Stimulated activated naive CD8-positive, alpha-beta T cell treated with anti-CD3 and anti-CD28 coated beads, Interleukin-15, Interleukin-2, amounts not matched to agents 100 ng/mL and 50 ng/mL, for 24 hours (primary cell): ENCODE results near the gene CDC42EP5.
A peak's percentile ranks its signal among the peaks of the same experiment; 100 is the strongest.

ENCODE experiments used
- H3K27ac Mint-ChIP-seq: one replicate; pipeline ENCODE4 v1.8.0; 2021; ENCODE audit warnings: mild to moderate bottlenecking, mixed read lengths
- H3K27me3 Mint-ChIP-seq: one replicate; pipeline ENCODE4 v1.8.0; 2021; ENCODE audit warnings: mixed read lengths
- H3K36me3 Mint-ChIP-seq: one replicate; pipeline ENCODE4 v1.8.0; 2021; ENCODE audit warnings: low read depth, mixed read lengths
- H3K4me1 Mint-ChIP-seq: one replicate; pipeline ENCODE4 v1.8.0; 2021; ENCODE audit warnings: low read depth, mixed read lengths
- H3K4me3 Mint-ChIP-seq: one replicate; pipeline ENCODE4 v1.8.0; 2021; ENCODE audit warnings: mild to moderate bottlenecking, mixed read lengths
- H3K9me3 Mint-ChIP-seq: one replicate; pipeline ENCODE4 v1.8.0; 2021; ENCODE audit warnings: mixed read lengths

The CDC42EP5 gene

DNA sequence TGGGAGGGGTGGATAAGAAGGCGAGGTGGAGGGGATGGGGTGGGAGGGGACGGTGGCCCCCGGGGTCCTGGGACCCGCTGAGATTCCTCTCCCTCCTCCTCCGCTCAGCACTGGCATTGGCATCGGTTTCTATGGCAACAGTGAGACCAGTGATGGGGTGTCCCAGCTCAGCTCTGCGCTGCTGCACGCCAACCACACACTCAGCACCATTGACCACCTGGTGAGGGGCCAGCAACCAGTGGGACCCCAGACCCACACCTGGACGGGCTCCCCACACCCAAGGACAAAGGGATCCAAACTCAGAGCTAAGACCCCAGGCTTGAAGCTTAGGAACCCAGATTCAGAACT, 52.0 kb downstream of the CDC42EP5 start:
- Mint-ChIP-seq H3K9me3 (no peaks in the 10 kb centered on the region), H3K27me3 (peaks cover 30% of the 10 kb centered on the region), H3K36me3 (no peaks in the 10 kb centered on the region), H3K4me1 (peaks cover 17% of the 10 kb centered on the region), H3K27ac (no peak overlapping the region), H3K4me3 (no peak overlapping the region)

DNA sequence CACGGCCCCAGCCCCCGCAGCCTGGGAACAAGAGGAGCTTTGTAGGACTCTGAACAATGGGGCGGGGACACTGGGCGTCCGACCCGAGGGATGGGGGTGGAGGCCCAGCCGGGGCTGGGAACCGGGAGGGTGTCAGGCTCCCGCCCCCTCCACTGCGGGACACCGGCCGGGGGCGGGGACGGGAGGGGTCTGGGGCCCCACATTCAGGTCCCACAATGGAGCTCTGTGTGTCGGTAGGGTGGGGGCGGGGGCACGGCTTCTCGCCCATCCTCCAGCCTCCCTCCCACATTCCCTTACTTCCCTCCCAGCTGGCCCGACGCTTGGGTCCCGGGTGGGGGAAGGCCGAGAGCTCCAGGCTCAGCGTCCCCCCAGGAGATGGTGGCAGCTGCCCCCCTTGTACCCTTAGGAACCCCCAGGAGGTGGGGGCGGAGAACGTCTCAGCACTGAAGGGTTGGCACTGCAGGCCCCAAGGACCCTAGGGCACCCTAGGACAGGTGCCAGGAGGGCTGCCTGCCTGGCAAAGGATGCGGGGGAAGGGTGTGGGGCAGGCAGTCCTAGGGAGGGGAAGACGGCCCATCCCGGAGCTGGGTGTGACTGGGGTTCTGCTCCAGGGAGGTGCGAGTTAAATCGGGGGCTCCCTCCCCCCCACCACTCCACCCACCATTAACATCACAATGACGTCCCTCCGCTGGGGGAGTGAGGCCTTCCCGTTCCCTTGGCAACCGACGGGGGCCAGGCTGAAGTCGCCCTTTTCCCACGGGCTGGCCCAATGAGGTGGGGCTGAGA, 52.5 kb downstream of the CDC42EP5 start:
- Mint-ChIP-seq H3K4me1 (peaks cover 20% of the 10 kb centered on the region), H3K27me3 (peaks cover 31% of the 10 kb centered on the region), H3K9me3 (no peaks in the 10 kb centered on the region), H3K36me3 (no peaks in the 10 kb centered on the region), H3K4me3 (no peak overlapping the region), H3K27ac (no peak overlapping the region)

DNA sequence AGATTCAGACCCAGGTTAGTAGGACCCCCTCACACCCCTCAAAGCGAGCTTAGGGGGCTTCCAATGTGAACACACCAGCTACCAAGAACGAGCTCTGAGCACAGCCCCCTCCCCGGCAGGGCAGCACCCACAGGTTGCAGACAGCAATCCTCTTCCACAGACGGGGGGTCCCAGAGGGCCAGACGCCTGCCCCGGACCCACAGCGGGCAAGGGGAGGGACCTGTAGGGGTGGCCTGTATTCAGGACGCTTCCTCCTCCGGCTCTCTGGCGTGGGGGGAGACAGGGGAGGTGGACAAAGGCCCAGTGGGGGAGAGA, 53.1 kb downstream of the CDC42EP5 start:
- no peaks in the 10 kb centered on the region for H3K9me3 Mint-ChIP-seq
- no peak overlapping the region for H3K4me3 Mint-ChIP-seq
- no peak overlapping the region for H3K27ac Mint-ChIP-seq
- peaks cover 20% of the 10 kb centered on the region for H3K4me1 Mint-ChIP-seq
- H3K36me3 Mint-ChIP-seq = no peaks in the 10 kb centered on the region
- H3K27me3 Mint-ChIP-seq = peaks cover 28% of the 10 kb centered on the region

DNA sequence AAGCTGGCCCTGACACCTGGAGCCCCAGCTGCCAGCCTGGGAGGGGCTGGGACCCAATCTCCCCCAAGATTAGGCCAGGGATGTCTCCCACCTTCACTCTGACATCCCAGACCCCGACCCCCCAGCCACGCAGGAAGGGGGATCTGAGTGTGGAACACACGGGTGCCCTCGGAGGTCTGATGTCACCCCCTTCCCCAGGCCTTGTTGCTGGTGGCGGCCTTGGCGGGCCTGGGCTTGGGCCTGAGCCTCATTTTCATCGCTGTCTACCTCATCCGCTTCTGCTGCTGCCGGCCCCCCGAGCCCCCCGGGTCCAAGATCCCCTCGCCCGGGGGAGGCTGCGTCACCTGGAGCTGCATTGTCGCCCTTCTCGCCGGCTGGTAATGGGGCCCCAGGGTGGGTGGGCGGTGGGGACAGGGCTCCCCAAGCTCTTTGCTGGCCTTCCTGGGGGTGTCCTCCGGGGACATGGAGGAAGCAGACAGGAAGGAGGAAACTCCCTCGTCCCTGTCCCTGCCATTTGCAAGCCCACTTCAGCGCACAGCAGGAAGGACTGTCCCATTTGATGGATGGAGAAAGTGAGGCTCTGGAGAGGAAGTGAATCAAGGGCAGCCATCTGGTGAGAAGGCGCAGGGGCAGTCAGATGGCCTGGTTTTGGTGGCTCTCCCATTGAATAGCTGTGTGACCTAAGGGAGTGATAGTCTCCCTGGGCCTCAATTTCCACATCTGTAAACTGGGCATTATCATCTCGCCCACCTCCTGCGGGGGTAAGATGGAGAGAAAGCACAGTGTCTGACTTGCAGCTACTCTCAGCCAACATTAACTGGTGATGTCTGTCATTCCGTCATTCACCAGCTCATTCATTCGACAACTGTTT, 53.9 kb downstream of the CDC42EP5 start:
- H3K36me3 Mint-ChIP-seq = no peaks in the 10 kb centered on the region
- H3K9me3 Mint-ChIP-seq = no peaks in the 10 kb centered on the region
- H3K4me1 Mint-ChIP-seq = peaks cover 20% of the 10 kb centered on the region
- no peak overlapping the region for H3K4me3 Mint-ChIP-seq
- no peak overlapping the region for H3K27ac Mint-ChIP-seq
- peaks cover 34% of the 10 kb centered on the region for H3K27me3 Mint-ChIP-seq

DNA sequence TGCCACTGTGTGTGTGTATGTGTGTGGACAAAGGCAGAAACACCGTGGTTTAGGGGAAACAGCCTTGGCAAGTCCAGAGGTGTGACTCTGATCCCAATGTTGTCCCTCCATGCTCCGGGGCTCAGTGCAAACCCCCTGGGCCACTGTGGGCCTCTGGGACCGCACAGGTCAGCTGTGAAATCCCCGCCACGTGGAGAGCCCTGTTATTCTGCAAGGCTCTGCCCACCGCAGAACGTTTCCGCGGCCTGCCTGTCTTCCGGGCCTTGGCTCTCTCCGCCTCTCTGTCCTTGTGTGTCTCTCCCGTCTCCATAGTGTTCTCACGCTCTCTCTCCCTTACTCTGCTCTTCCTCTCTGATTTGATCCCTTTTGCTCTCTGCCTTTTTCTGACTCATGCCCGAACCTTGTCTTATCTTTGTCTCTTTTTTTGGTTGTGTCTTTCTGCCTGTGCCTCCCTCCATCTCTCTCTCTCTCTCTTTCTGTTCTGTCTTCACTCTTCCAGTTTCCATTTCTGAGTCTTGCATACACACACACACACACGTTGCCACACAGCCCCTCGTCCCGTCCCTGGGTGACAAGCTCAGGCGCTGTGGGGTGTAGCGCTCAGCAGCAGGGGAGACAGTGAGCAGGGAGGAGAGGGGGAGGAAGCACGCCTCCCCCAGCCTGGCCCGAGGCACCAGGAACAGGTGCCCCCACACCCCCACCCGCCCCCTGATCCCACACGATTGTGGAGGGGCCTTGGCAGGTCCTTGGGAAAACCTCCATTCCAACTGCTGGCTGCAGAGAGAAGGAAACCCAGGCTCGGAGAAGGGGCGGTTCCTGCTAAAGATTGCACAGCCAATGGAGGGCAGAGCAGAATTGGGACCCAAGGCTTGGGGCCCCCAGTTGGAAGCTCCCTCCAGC, 54.8 kb downstream of the CDC42EP5 start:
- Mint-ChIP-seq H3K36me3 (no peaks in the 10 kb centered on the region), H3K27ac (peak overlapping the region; percentile 64), H3K27me3 (peaks cover 36% of the 10 kb centered on the region), H3K4me1 (peaks cover 20% of the 10 kb centered on the region), H3K9me3 (no peaks in the 10 kb centered on the region), H3K4me3 (peak overlapping the region; percentile 51)

DNA sequence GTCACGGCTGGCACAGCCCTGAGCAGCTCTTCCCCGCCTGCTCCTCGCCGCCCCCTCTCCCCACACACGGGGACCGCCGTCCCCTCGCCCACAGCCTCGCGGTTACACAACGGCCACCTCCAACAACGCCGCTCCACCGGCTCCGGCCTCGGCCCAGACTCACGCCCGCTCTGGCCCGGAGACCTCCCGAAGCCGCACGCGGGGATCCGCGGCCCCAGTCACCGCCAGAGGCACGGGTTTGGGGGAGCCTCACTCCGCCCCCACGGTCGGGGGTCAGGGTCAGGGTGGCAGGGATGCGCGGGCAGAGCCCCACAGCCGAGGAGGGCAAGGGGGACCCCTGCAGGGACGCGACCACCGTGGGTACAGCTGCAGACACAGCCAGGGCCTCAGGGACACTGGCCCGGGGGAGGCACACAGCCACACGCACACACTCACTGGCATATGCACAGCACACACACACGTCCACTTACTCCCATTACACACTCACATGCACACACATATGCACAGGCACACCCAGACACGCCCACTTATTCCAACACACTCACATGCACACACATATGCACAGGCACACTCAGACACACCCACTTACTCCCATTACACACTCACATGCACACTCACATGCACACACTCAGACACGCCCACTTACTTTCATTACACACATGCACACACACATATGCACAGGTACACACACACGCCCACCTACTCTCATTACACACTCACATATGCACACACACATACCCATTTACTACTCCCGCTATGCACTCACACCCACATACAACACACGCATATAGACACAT, 56.2 kb downstream of the CDC42EP5 start:
- Mint-ChIP-seq H3K4me1 (peaks cover 20% of the 10 kb centered on the region), H3K27me3 (peaks cover 46% of the 10 kb centered on the region), H3K36me3 (no peaks in the 10 kb centered on the region), H3K9me3 (no peaks in the 10 kb centered on the region), H3K27ac (no peak overlapping the region), H3K4me3 (no peak overlapping the region)

DNA sequence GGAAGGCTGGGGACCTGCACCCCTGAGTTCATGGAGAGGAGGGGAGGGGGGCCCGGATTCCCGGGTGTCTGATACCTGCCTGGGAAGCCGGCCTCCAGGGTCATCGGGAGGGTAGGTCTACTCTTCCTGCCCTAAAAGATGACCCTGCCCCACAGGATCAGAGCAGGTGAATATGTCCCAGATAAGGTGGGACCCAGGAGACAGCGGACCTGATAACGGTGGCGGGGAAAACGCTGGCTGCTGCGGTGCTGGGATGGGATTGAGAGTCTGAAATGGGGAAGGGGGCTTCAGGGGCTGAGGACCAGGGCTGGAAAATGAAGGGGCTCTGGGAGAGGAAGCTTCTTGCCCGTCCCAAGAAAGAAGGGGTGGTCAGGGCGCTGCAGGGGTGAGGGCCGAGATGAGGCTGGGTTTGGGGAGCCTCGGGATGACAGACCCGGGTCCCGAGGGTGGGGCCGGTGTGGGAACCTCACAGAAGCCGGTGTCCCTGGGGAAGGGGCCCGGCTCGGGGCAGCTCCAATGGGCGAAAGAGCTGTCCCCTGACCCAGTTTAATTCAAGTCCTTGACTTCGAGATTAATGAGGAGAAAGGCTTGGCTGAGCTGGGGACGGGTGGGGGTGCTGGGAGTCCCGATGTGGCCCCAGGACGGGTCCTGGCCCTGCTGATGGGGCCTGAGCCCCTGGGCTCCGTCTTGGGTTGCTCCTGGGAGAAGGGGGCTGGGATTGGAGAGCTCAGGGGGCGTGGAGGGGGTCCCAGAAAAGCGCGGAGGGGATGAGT, 57.0 kb downstream of the CDC42EP5 start:
- no peaks in the 10 kb centered on the region for H3K36me3 Mint-ChIP-seq
- no peak overlapping the region for H3K27ac Mint-ChIP-seq
- peaks cover 20% of the 10 kb centered on the region for H3K4me1 Mint-ChIP-seq
- no peaks in the 10 kb centered on the region for H3K9me3 Mint-ChIP-seq
- H3K27me3 Mint-ChIP-seq = peaks cover 46% of the 10 kb centered on the region
- H3K4me3 Mint-ChIP-seq = no peak overlapping the region

DNA sequence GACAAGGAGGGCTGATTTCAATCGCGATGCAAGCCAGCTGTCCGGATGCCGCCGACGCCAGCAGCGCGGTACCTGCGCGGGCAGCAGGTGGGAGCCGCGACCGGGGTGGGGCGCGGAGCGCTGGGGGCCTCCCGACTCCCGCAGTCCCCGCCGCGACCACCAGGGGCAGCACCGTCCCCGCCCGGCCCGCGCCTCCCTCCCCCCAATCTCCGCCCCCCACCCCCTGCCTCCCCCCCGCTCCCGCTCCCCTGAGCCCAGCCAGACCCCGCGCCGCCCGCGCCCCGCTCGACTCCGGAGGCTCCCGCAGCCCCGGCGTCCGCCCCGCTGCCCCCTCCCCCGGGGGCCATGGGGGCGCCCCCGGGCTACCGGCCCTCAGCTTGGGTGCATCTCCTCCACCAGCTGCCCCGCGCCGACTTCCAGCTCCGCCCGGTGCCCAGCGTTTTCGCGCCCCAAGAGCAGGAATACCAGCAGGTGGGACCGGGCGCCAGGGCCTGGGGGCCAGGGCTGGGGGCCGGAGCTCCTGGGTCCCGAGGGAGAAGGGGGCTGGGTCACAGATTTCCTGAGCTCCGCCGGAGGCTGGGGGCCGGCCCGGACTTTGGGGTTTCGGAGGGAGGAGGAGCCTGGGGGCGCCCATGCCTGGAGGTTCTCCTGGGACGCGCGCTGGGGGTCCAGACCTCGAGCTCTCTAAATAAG, 57.7 kb downstream of the CDC42EP5 start, which contains the start of gene TTYH1:
TSS of gene TTYH1 (plus strand) at position 257 of the 693 bp plus-strand sequence. CDS start at position 346, 89 bp downstream.
- H3K9me3 Mint-ChIP-seq = no peaks in the 10 kb centered on the region
- H3K36me3 Mint-ChIP-seq = no peaks in the 10 kb centered on the region
- H3K4me3 Mint-ChIP-seq = no peak within 1 kb of the TSS
- H3K4me1 Mint-ChIP-seq = peaks cover 20% of the 10 kb centered on the region
- peaks cover 46% of the 10 kb centered on the region for H3K27me3 Mint-ChIP-seq
- H3K27ac Mint-ChIP-seq = peak within 1 kb of the TSS; percentile 4
